ENCODE measurements around the gene ATG7.

DNA sequence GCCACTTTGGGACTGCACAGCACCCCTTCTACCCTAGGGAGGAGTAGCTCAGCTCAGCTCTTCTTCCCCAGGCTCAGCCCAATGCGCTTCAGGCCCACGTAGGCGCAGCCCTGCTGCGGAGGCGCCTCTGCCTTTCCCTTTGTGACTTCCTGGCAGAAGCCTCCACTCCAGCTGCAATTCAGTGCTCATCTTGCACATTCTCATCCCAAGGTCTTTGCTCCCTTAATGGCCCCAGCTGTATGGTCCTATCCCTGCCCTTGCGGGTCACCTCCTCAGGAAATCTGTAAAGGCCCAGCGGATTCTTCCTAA, 262.6 kb downstream of the ATG7 start:
- TF ChIP-seq POLR2A (IDR thresholded peaks at IDR 0.05) (no peak), POLR2AphosphoS5 (IDR thresholded peaks at IDR 0.05) (no peak)
- TF ChIP-seq, protein P1, sequence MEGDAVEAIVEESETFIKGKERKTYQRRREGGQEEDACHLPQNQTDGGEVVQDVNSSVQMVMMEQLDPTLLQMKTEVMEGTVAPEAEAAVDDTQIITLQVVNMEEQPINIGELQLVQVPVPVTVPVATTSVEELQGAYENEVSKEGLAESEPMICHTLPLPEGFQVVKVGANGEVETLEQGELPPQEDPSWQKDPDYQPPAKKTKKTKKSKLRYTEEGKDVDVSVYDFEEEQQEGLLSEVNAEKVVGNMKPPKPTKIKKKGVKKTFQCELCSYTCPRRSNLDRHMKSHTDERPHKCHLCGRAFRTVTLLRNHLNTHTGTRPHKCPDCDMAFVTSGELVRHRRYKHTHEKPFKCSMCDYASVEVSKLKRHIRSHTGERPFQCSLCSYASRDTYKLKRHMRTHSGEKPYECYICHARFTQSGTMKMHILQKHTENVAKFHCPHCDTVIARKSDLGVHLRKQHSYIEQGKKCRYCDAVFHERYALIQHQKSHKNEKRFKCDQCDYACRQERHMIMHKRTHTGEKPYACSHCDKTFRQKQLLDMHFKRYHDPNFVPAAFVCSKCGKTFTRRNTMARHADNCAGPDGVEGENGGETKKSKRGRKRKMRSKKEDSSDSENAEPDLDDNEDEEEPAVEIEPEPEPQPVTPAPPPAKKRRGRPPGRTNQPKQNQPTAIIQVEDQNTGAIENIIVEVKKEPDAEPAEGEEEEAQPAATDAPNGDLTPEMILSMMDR (IDR thresholded peaks at IDR 0.05), result no peak
